HG02938 (cell line): ENCODE data around the gene TAS2R1.
"Not testable (repeated sequence)": the region's sequence is repeated elsewhere in the genome, so short reads cannot be mapped to it uniquely, and the experiment has no call there.

ENCODE experiments used
- ATAC-seq: cut with Tn5 transposase; IDR thresholded peaks from one replicate; pipeline ENCODE4 v1.9.1; 2021; ENCODE audit warnings: mild to moderate bottlenecking, moderate library complexity; ENCODE audit not compliant: unreplicated experiment

TAS2R1 gene

GRCh38 chr5:9623661-9624060 lies 6.5 kb downstream of the TAS2R1 start:
- ATAC-seq: no peak

GRCh38 chr5:9622971-9623421 lies 7.2 kb downstream of the TAS2R1 start:
- ATAC-seq: peak; percentile 57

GRCh38 chr5:9621379-9621903 lies 8.7 kb downstream of the TAS2R1 start:
- no peak for ATAC-seq

- ATAC-seq: no peak
Observed at GRCh38 chr5:9619331-9620092, 10.6 kb downstream of the TAS2R1 start.

- ATAC-seq: no peak
Observed at GRCh38 chr5:9617739-9618504, 12.2 kb downstream of the TAS2R1 start.

- ATAC-seq: no peak
Observed at GRCh38 chr5:9617221-9617620, 12.9 kb downstream of the TAS2R1 start.

GRCh38 chr5:9615331-9615730 lies 14.8 kb downstream of the TAS2R1 start:
- no peak for ATAC-seq

GRCh38 chr5:9613360-9613759 lies 16.8 kb downstream of the TAS2R1 start:
- ATAC-seq: no peak

GRCh38 chr5:9610969-9611368 lies 19.2 kb downstream of the TAS2R1 start:
- ATAC-seq: no peak

GRCh38 chr5:9610364-9610763 lies 19.8 kb downstream of the TAS2R1 start:
- no peak for ATAC-seq

GRCh38 chr5:9608093-9608492 lies 22.1 kb downstream of the TAS2R1 start:
- ATAC-seq: no peak

GRCh38 chr5:9605041-9605838 lies 24.9 kb downstream of the TAS2R1 start:
- ATAC-seq: no peak

GRCh38 chr5:9604416-9604815 lies 25.7 kb downstream of the TAS2R1 start:
- no peak for ATAC-seq

GRCh38 chr5:9601055-9601739 lies 29.0 kb downstream of the TAS2R1 start:
- no peak for ATAC-seq

GRCh38 chr5:9599391-9599790 lies 30.8 kb downstream of the TAS2R1 start:
- no peak for ATAC-seq

GRCh38 chr5:9598329-9598728 lies 31.8 kb downstream of the TAS2R1 start:
- not testable (repeated sequence) for ATAC-seq

- ATAC-seq: not testable (repeated sequence)
Observed at GRCh38 chr5:9597322-9597721, 32.8 kb downstream of the TAS2R1 start.

- ATAC-seq: no peak
Observed at GRCh38 chr5:9596824-9597223, 33.3 kb downstream of the TAS2R1 start.

- ATAC-seq: no peak
Observed at GRCh38 chr5:9596171-9596780, 33.9 kb downstream of the TAS2R1 start.

GRCh38 chr5:9594913-9595312 lies 35.2 kb downstream of the TAS2R1 start:
- ATAC-seq: no peak
